ENCODE data around the gene ST8SIA1.

DNA sequence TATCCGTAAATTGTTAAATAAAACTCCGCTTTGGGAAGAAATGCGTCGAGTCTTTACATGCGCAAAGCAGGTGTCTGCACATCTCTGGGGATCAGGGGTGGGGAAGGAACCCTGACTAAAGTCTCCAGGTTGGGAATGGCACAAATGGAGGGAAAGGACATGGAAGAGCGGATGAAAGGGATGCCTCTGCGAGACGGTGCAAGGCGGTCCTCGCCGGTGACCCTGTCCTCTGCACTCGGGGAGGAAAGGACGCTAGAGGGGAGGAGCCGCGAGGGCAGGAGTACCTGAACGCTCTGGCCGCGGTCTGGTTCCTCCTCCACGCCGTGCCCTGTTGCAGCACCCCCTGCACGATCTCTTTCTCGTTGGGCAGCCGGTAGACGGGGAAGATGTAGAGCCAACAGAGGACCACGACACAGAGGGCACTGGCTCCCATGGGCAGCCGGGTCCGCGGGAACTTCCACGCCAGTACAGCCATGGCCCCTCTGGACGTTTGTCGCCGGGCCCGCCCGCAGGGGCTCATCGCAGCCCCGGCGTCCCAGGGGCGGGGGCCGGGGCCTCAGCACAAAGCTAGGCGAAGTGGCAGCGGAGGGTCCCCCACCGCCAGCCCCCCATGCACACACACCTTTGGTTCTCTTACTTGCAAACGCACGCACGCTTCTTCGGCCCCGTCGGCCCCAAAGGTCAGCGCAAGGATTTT lies 646 bp downstream of the ST8SIA1 start:
- TF ChIP-seq, protein P1, sequence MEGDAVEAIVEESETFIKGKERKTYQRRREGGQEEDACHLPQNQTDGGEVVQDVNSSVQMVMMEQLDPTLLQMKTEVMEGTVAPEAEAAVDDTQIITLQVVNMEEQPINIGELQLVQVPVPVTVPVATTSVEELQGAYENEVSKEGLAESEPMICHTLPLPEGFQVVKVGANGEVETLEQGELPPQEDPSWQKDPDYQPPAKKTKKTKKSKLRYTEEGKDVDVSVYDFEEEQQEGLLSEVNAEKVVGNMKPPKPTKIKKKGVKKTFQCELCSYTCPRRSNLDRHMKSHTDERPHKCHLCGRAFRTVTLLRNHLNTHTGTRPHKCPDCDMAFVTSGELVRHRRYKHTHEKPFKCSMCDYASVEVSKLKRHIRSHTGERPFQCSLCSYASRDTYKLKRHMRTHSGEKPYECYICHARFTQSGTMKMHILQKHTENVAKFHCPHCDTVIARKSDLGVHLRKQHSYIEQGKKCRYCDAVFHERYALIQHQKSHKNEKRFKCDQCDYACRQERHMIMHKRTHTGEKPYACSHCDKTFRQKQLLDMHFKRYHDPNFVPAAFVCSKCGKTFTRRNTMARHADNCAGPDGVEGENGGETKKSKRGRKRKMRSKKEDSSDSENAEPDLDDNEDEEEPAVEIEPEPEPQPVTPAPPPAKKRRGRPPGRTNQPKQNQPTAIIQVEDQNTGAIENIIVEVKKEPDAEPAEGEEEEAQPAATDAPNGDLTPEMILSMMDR (conservative IDR thresholded peaks at IDR 0.05 in 1 of 2, IDR thresholded peaks at IDR 0.05 in 1 of 2; ENCODE audit: extremely low read depth in 1 of 2, insufficient read depth in 1 of 2, low read depth in 1 of 2, low read length in 2 of 2), result no peak
- no peak for TF ChIP-seq EZH2 (IDR thresholded peaks at IDR 0.05; ENCODE audit: borderline replicate concordance, low read length)
